ENCODE data around the gene PGF. TPM values are rescaled to one million over a fixed set of nuclear protein-coding genes. Genes with fewer than 3 reads are reported as not detected.

The PGF gene
- total RNA-seq, 1 donor: 0.86 TPM

DNA sequence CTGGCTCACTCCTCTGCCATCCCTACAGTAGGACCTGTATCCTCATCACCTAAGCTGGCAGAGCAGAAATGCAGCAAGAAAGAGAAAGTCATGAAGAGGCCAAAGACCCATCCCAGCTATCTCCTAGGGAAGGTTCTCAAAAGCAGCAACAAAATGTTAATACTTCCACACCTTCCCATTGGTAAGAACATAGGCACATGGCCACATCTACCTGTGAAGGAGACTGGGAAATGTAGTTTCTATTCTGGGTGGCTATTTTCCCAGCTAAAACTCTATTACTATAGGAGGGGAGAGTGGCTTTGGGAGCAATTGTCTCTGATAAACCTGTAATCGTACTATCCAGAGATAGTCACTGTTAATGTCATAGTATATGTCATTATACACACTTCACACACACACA, 33.6 kb upstream of the PGF start:
- H3K4me3 ChIP-seq (ENCODE audit: low read depth, low read length): no peak overlapping the region
- DNase-seq (ENCODE audit: low read depth): no peak
- no peak for TF ChIP-seq CTCF (IDR thresholded peaks at IDR 0.05; ENCODE audit: insufficient read depth, low read depth, low read length)

- TF ChIP-seq CTCF (IDR thresholded peaks at IDR 0.05; ENCODE audit: insufficient read depth, low read depth, low read length): no peak
- H3K4me3 ChIP-seq (ENCODE audit: low read depth, low read length): no peak overlapping the region
- peak; percentile 10 for DNase-seq (ENCODE audit: low read depth)
These were observed 32.7 kb upstream of the PGF start for GRCh38 chr14:74988131-74988530.

DNA sequence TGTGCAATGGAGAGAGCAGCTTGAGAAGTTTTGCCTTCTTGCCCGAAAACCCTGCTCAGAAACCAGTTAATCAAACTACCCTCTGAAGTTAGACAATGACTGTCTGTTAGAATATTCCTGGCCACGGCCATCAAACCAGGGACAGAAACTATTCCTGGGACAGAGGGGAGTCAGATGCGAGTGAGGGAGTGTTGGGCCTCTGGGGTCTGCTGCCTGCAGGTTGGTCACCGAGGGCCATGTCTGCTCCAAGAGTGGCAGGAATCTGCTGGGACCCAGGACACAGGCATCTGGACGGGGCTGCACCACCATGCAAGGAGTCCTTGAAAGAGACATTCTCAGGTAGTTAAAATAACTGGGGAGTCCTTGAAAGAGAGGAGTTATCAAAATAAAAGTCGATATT, 30.4 kb upstream of the PGF start:
- DNase-seq (ENCODE audit: low read depth): no peak
- TF ChIP-seq CTCF (IDR thresholded peaks at IDR 0.05; ENCODE audit: insufficient read depth, low read depth, low read length): no peak
- H3K4me3 ChIP-seq (ENCODE audit: low read depth, low read length): no peak overlapping the region

- H3K4me3 ChIP-seq (ENCODE audit: low read depth, low read length): no peak overlapping the region
- DNase-seq (ENCODE audit: low read depth): no peak
- no peak for TF ChIP-seq CTCF (IDR thresholded peaks at IDR 0.05; ENCODE audit: insufficient read depth, low read depth, low read length)
These were observed 29.6 kb upstream of the PGF start for GRCh38 chr14:74985028-74985310.

GRCh38 chr14:74984236-74985027, 29.0 kb upstream of the PGF start:
- TF ChIP-seq CTCF (IDR thresholded peaks at IDR 0.05; ENCODE audit: insufficient read depth, low read depth, low read length): no peak
- DNase-seq (ENCODE audit: low read depth): no peak
- no peak overlapping the region for H3K4me3 ChIP-seq (ENCODE audit: low read depth, low read length)

GRCh38 chr14:74983343-74983742, 27.9 kb upstream of the PGF start:
- DNase-seq (ENCODE audit: low read depth): no peak
- H3K4me3 ChIP-seq (ENCODE audit: low read depth, low read length): no peak overlapping the region
- TF ChIP-seq CTCF (IDR thresholded peaks at IDR 0.05; ENCODE audit: insufficient read depth, low read depth, low read length): no peak

DNA sequence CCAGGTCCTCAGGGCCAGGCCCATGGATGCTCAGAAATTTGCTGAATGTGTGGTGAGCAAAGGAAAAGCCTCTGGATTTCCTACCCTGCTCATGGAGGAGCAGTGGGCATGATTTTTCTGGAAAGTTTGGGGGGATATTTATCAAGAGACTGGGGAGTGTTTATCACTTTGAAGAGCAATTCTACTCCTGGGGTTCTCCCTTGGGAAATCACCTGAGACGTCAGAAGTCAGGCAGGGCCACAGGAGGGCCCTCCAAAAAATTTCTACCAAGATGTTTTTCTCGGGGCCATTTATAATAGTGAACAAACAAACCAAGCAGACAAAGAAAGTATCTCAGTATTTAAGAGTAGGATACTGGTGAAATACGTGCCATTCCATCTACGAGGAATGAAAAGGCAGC, 27.3 kb upstream of the PGF start:
- H3K4me3 ChIP-seq (ENCODE audit: low read depth, low read length): no peak overlapping the region
- DNase-seq (ENCODE audit: low read depth): no peak
- TF ChIP-seq CTCF (IDR thresholded peaks at IDR 0.05; ENCODE audit: insufficient read depth, low read depth, low read length): no peak

All from fibroblast of villous mesenchyme (primary cell).